Left ventricle myocardium inferior (tissue), 1 donor: Measurements from ENCODE around the gene CHRM5. TPM values are rescaled to one million over a fixed set of nuclear protein-coding genes. Genes with fewer than 3 reads are reported as not detected.

Experiments used
- DNase-seq: peaks from one replicate; pipeline ENCODE4 v3.0.0-alpha.2; 2020
- H3K27ac ChIP-seq: fragments of 200-600 bp; replicated peaks from 2 replicates; pipeline ENCODE4 v1.8.0; 2021
- H3K27me3 ChIP-seq: fragments of 200-600 bp; 2 replicates; pipeline ENCODE4 v1.8.0; 2021; ENCODE audit warnings: low read depth
- H3K36me3 ChIP-seq: fragments of 200-600 bp; 2 replicates; pipeline ENCODE4 v1.8.0; 2021
- H3K4me1 ChIP-seq: fragments of 200-600 bp; 2 replicates; pipeline ENCODE4 v1.8.0; 2021
- H3K4me3 ChIP-seq: fragments of 200-600 bp; 2 replicates; pipeline ENCODE4 v1.8.0; 2021; ENCODE audit warnings: mild to moderate bottlenecking, moderate library complexity
- H3K9me3 ChIP-seq: fragments of 200-600 bp; replicated peaks from 2 replicates; pipeline ENCODE4 v1.8.0; 2021
- CTCF ChIP-seq: fragments of 200-600 bp; IDR thresholded peaks from 2 replicates; pipeline ENCODE4 v1.8.0; 2021; ENCODE audit warnings: antibody characterized with exemption, mild to moderate bottlenecking, borderline replicate concordance
- intact Hi-C: fragments of 100-400 bp; cut with micrococcal nuclease; formaldehyde crosslinking; loops from one replicate; pipeline ENCODE4 v1.11.0; 2022
- total RNA-seq: library from RNA; stranded (reverse); fragmentation: NEBNext Ultra II Directional; extraction: Animal tissue kit (Norgen Biotek cat#: 25700); gene quantifications from one replicate; pipeline ENCODE4 v1.2.1, GENCODE V29; 2021
- donor health status: DM: no; HTN: yes; CAD: no; lungs with severe emphysema.

Gene CHRM5
- total RNA-seq, 1 donor from 2014 or later = not detected

- no peak for TF ChIP-seq CTCF
- intact Hi-C loops = loop anchor here (5.0 kb wide), 1 partner anchor 148 kb away; the partner anchor contains the start of gene KATNBL1
- Histone ChIP-seq H3K4me1 (no peaks in the 10 kb centered on the region), H3K27ac (no peak overlapping the region), H3K9me3 (no peaks in the 10 kb centered on the region), H3K4me3 (no peak overlapping the region), H3K36me3 (no peaks in the 10 kb centered on the region), H3K27me3 (no peaks in the 10 kb centered on the region)
- no peak for DNase-seq
These were observed 96.1 kb downstream of the CHRM5 start for GRCh38 chr15:34064438-34064837.

- Histone ChIP-seq H3K36me3 (no peaks in the 10 kb centered on the region), H3K4me1 (no peaks in the 10 kb centered on the region), H3K4me3 (no peak overlapping the region), H3K9me3 (no peaks in the 10 kb centered on the region), H3K27ac (no peak overlapping the region), H3K27me3 (no peaks in the 10 kb centered on the region)
- intact Hi-C loops = no loop called here
- no peak for TF ChIP-seq CTCF
- DNase-seq = no peak
These were observed 97.0 kb downstream of the CHRM5 start for GRCh38 chr15:34065261-34065660.

GRCh38 chr15:34065941-34066340 is 97.6 kb downstream of the CHRM5 start:
- DNase-seq = no peak
- Histone ChIP-seq H3K36me3 (no peaks in the 10 kb centered on the region), H3K27ac (no peak overlapping the region), H3K9me3 (no peaks in the 10 kb centered on the region), H3K27me3 (no peaks in the 10 kb centered on the region), H3K4me3 (no peak overlapping the region), H3K4me1 (no peaks in the 10 kb centered on the region)
- intact Hi-C loops = no loop called here
- TF ChIP-seq CTCF = no peak

GRCh38 chr15:34070003-34070402 is 101.7 kb downstream of the CHRM5 start:
- no peak overlapping the region for H3K4me3 ChIP-seq
- intact Hi-C loops = no loop called here
- no peak for TF ChIP-seq CTCF

DNA sequence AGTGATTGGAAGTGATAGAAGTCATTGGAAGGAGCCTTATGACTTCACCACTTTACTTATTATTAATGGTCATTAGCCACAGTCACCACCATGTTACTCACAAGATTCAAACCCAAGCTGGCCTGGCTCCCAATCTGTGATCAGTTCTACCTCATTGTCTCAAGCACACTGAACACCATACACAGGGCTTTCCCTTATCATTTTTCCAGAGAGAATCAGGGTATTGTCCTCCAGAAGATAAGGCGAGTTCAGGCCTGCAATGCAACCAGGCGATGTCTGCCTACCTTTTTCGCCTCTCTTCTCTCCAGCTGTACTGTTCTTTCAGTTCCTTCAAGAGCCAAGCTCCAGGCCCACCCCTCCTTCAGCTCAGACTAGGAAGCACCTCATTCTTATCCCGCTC is 108.5 kb downstream of the CHRM5 start:
- Histone ChIP-seq H3K27ac (no peak overlapping the region), H3K4me3 (no peak overlapping the region), H3K36me3 (peaks cover 2% of the 10 kb centered on the region), H3K9me3 (no peaks in the 10 kb centered on the region), H3K4me1 (no peaks in the 10 kb centered on the region), H3K27me3 (no peaks in the 10 kb centered on the region)
- TF ChIP-seq CTCF = no peak
- DNase-seq = no peak
- intact Hi-C loops = no loop called here

More at GRCh38 chr15:34070003-34070402, 101.7 kb downstream of the CHRM5 start:
- DNase-seq = no peak
- Histone ChIP-seq H3K4me1 (no peaks in the 10 kb centered on the region), H3K27ac (no peak overlapping the region), H3K27me3 (no peaks in the 10 kb centered on the region), H3K9me3 (no peaks in the 10 kb centered on the region), H3K36me3 (no peaks in the 10 kb centered on the region)

DNA sequence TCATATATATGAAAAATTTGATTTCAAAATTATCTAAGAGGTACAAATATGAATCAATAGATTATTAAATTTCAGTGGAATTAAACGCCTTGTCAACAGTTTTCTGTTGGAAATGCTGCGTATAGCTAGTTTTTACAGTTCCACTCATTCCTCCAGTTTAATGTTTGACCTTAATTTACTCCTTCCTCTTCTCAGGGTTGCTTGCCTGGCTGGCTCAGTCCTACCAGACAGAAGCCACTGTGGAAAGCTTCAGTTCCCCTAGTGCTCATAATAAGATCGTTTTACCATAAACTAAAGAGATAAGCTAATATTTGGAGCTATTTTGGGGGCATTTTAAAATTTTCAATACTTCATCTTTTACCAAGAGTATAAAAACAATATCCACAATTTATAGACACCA is 110.6 kb downstream of the CHRM5 start:
- intact Hi-C loops = no loop called here
- peaks cover 21% of the 10 kb centered on the region for H3K36me3 ChIP-seq
- no peak for DNase-seq
- no peaks in the 10 kb centered on the region for H3K9me3 ChIP-seq
- no peaks in the 10 kb centered on the region for H3K27me3 ChIP-seq
- no peak overlapping the region for H3K27ac ChIP-seq
- H3K4me1 ChIP-seq = no peaks in the 10 kb centered on the region
- no peak overlapping the region for H3K4me3 ChIP-seq
- no peak for TF ChIP-seq CTCF
